ENCODE measurements around the gene CXorf66.
"Not testable (repeated sequence)": the region's sequence is repeated elsewhere in the genome, so short reads cannot be mapped to it uniquely, and the experiment has no call there.

The CXorf66 gene

GRCh38 chrX:139965421-139965820 lies at the start of gene CXorf66:
TSS of gene CXorf66 (minus strand) at chrX:139965521. CDS start at chrX:139965496, 25 bp downstream.
- DNase-seq (ENCODE audit: low read depth in 2 of 2) = no peak

- no peak for DNase-seq (ENCODE audit: low read depth in 2 of 2)
Observed at GRCh38 chrX:139982856-139983255, 17.5 kb upstream of the CXorf66 start.

- DNase-seq (ENCODE audit: low read depth in 2 of 2) = no peak
Observed at GRCh38 chrX:139974471-139974870, 9.2 kb upstream of the CXorf66 start.

GRCh38 chrX:139972629-139973624 lies 7.6 kb upstream of the CXorf66 start:
- no peak for DNase-seq (ENCODE audit: low read depth in 2 of 2)

- DNase-seq (ENCODE audit: low read depth in 2 of 2) = no peak
Observed at GRCh38 chrX:139972113-139972512, 6.8 kb upstream of the CXorf66 start.

- no peak for DNase-seq (ENCODE audit: low read depth in 2 of 2)
Observed at GRCh38 chrX:139971394-139971749, 6.1 kb upstream of the CXorf66 start.

GRCh38 chrX:139969286-139969685 lies 4.0 kb upstream of the CXorf66 start:
- no peak for DNase-seq (ENCODE audit: low read depth in 2 of 2)

- DNase-seq (ENCODE audit: low read depth in 2 of 2) = no peak
Observed at GRCh38 chrX:139967750-139968149, 2.4 kb upstream of the CXorf66 start.

GRCh38 chrX:139967300-139967699 lies 2.0 kb upstream of the CXorf66 start:
- no peak for DNase-seq (ENCODE audit: low read depth in 2 of 2)

- DNase-seq (ENCODE audit: low read depth in 2 of 2) = not testable (repeated sequence)
Observed at GRCh38 chrX:139966159-139966558, 838 bp upstream of the CXorf66 start.

GRCh38 chrX:139961091-139961490 lies 4.2 kb downstream of the CXorf66 start:
- DNase-seq (ENCODE audit: low read depth in 2 of 2) = not testable (repeated sequence)

- no peak for DNase-seq (ENCODE audit: low read depth in 2 of 2)
Observed at GRCh38 chrX:139949703-139950102, 15.6 kb downstream of the CXorf66 start.

GRCh38 chrX:139945075-139945474 lies 20.2 kb downstream of the CXorf66 start:
- no peak for DNase-seq (ENCODE audit: low read depth in 2 of 2)

- no peak for DNase-seq (ENCODE audit: low read depth in 2 of 2)
Observed at GRCh38 chrX:139936259-139936658, 29.1 kb downstream of the CXorf66 start.

- DNase-seq (ENCODE audit: low read depth in 2 of 2) = no peak
Observed at GRCh38 chrX:139933904-139934303, 31.4 kb downstream of the CXorf66 start.

- peak; percentile 66 to 72 for DNase-seq (ENCODE audit: low read depth in 2 of 2)
Observed at GRCh38 chrX:139932901-139933796, 32.2 kb downstream of the CXorf66 start, which contains the start of gene ATP11C. TSS of gene ATP11C (minus strand) at chrX:139933053. CDS start at chrX:139932042, 1,011 bp downstream.

GRCh38 chrX:139932073-139932900 lies 33.0 kb downstream of the CXorf66 start:
- DNase-seq (ENCODE audit: low read depth in 2 of 2) = peak in 1 of 2 donors; percentile 34

GRCh38 chrX:139931646-139932072 lies 33.7 kb downstream of the CXorf66 start:
- no peak for DNase-seq (ENCODE audit: low read depth in 2 of 2)

GRCh38 chrX:139930916-139931645 lies 34.2 kb downstream of the CXorf66 start:
- no peak for DNase-seq (ENCODE audit: low read depth in 2 of 2)

GRCh38 chrX:139930401-139930800 lies 34.9 kb downstream of the CXorf66 start:
- DNase-seq (ENCODE audit: low read depth in 2 of 2) = no peak

- DNase-seq (ENCODE audit: low read depth in 2 of 2) = no peak
Observed at GRCh38 chrX:139929876-139930275, 35.4 kb downstream of the CXorf66 start.
